ENCODE results near the gene FOXL2. TPM values are rescaled to one million over a fixed set of nuclear protein-coding genes. Genes with fewer than 3 reads are reported as not detected.
A peak's percentile ranks its signal among the peaks of the same experiment; 100 is the strongest.

Gene FOXL2
- total RNA-seq, 1 donor from 2014 or later, result 4.5 TPM

- Mint-ChIP-seq H3K9me3 (ENCODE audit: unreplicated experiment) (no peaks in the 10 kb centered on the region), H3K27me3 (ENCODE audit: low read depth, unreplicated experiment) (peaks cover 3% of the 10 kb centered on the region), H3K4me3 (ENCODE audit: unreplicated experiment) (peak overlapping the region; percentile 42), H3K4me1 (ENCODE audit: low read depth, unreplicated experiment) (peaks cover 15% of the 10 kb centered on the region), H3K27ac (ENCODE audit: unreplicated experiment) (peak overlapping the region; percentile 95), H3K36me3 (ENCODE audit: low read depth, unreplicated experiment) (no peaks in the 10 kb centered on the region)
- Histone ChIP-seq H3K4me3 (ENCODE audit: insufficient read depth, low read depth, low read length) (no peak overlapping the region), H3K79me2 (ENCODE audit: insufficient read depth, low read length) (no peaks in the 10 kb centered on the region), H3K36me3 (ENCODE audit: insufficient read depth, low read length) (no peaks in the 10 kb centered on the region), H3K9ac (ENCODE audit: low read length) (peak overlapping the region; percentile 36), H3K27ac (ENCODE audit: low read depth, low read length) (peak overlapping the region; percentile 40), H3K4me2 (ENCODE audit: low read length) (peak overlapping the region; percentile 69), H2AFZ (ENCODE audit: low read depth, low read length) (peak overlapping the region; percentile 9), H3K27me3 (ENCODE audit: insufficient read depth, low read length) (peaks cover 4% of the 10 kb centered on the region), H4K20me1 (ENCODE audit: insufficient read depth, low read length) (no peaks in the 10 kb centered on the region), H3K4me1 (ENCODE audit: insufficient read depth, low read length) (peaks cover 12% of the 10 kb centered on the region), H3K9me3 (ENCODE audit: insufficient read depth, low read depth, low read length) (no peaks in the 10 kb centered on the region)
- FAIRE-seq (no peak), DNase-seq (ENCODE audit: low read depth) (peak; percentile 87)
- TF ChIP-seq CTCF (IDR thresholded peaks at IDR 0.05; ENCODE audit: insufficient read depth, low read depth, low read length) (no peak), EZH2 (IDR thresholded peaks at IDR 0.05; ENCODE audit: insufficient read depth, low read length) (no peak)
Measured at GRCh38 chr3:138921316-138922292, 25.3 kb downstream of the FOXL2 start.

- Histone ChIP-seq H3K27ac (ENCODE audit: low read depth, low read length) (no peak overlapping the region), H4K20me1 (ENCODE audit: insufficient read depth, low read length) (no peaks in the 10 kb centered on the region), H2AFZ (ENCODE audit: low read depth, low read length) (no peak overlapping the region), H3K27me3 (ENCODE audit: insufficient read depth, low read length) (no peaks in the 10 kb centered on the region), H3K4me3 (ENCODE audit: insufficient read depth, low read depth, low read length) (no peak overlapping the region), H3K4me2 (ENCODE audit: low read length) (no peak overlapping the region), H3K9ac (ENCODE audit: low read length) (no peak overlapping the region), H3K9me3 (ENCODE audit: insufficient read depth, low read depth, low read length) (no peaks in the 10 kb centered on the region), H3K36me3 (ENCODE audit: insufficient read depth, low read length) (no peaks in the 10 kb centered on the region), H3K79me2 (ENCODE audit: insufficient read depth, low read length) (no peaks in the 10 kb centered on the region), H3K4me1 (ENCODE audit: insufficient read depth, low read length) (peaks cover 17% of the 10 kb centered on the region)
- FAIRE-seq (no peak), DNase-seq (ENCODE audit: low read depth) (no peak)
- TF ChIP-seq CTCF (IDR thresholded peaks at IDR 0.05; ENCODE audit: insufficient read depth, low read depth, low read length) (no peak), EZH2 (IDR thresholded peaks at IDR 0.05; ENCODE audit: insufficient read depth, low read length) (no peak)
- Mint-ChIP-seq H3K36me3 (ENCODE audit: low read depth, unreplicated experiment) (no peaks in the 10 kb centered on the region), H3K27ac (ENCODE audit: unreplicated experiment) (no peak overlapping the region), H3K4me3 (ENCODE audit: unreplicated experiment) (no peak overlapping the region), H3K9me3 (ENCODE audit: unreplicated experiment) (no peaks in the 10 kb centered on the region), H3K27me3 (ENCODE audit: low read depth, unreplicated experiment) (peaks cover 3% of the 10 kb centered on the region), H3K4me1 (ENCODE audit: low read depth, unreplicated experiment) (peaks cover 15% of the 10 kb centered on the region)
Measured at GRCh38 chr3:138919325-138919724, 27.6 kb downstream of the FOXL2 start.

GRCh38 chr3:138916824-138917223 is 30.1 kb downstream of the FOXL2 start:
- H3K4me3 Mint-ChIP-seq (ENCODE audit: unreplicated experiment), result peak overlapping the region; percentile 35
- no peaks in the 10 kb centered on the region for H3K9me3 Mint-ChIP-seq (ENCODE audit: unreplicated experiment)
- Histone ChIP-seq H3K79me2 (ENCODE audit: insufficient read depth, low read length) (no peaks in the 10 kb centered on the region), H3K4me3 (ENCODE audit: insufficient read depth, low read depth, low read length) (no peak overlapping the region), H3K27ac (ENCODE audit: low read depth, low read length) (no peak overlapping the region), H3K9ac (ENCODE audit: low read length) (no peak overlapping the region), H3K4me2 (ENCODE audit: low read length) (no peak overlapping the region), H4K20me1 (ENCODE audit: insufficient read depth, low read length) (no peaks in the 10 kb centered on the region), H3K36me3 (ENCODE audit: insufficient read depth, low read length) (no peaks in the 10 kb centered on the region), H3K4me1 (ENCODE audit: insufficient read depth, low read length) (peaks cover 12% of the 10 kb centered on the region), H3K9me3 (ENCODE audit: insufficient read depth, low read depth, low read length) (no peaks in the 10 kb centered on the region), H3K27me3 (ENCODE audit: insufficient read depth, low read length) (no peaks in the 10 kb centered on the region), H2AFZ (ENCODE audit: low read depth, low read length) (no peak overlapping the region)
- FAIRE-seq, result no peak
- no peaks in the 10 kb centered on the region for H3K27me3 Mint-ChIP-seq (ENCODE audit: low read depth, unreplicated experiment)
- peaks cover 8% of the 10 kb centered on the region for H3K4me1 Mint-ChIP-seq (ENCODE audit: low read depth, unreplicated experiment)
- H3K36me3 Mint-ChIP-seq (ENCODE audit: low read depth, unreplicated experiment), result no peaks in the 10 kb centered on the region
- no peak for DNase-seq (ENCODE audit: low read depth)
- TF ChIP-seq CTCF (IDR thresholded peaks at IDR 0.05; ENCODE audit: insufficient read depth, low read depth, low read length), result no peak
- H3K27ac Mint-ChIP-seq (ENCODE audit: unreplicated experiment), result no peak overlapping the region

All from astrocyte (in vitro differentiated cells and primary cell).